ENCODE data around the gene STK32B. TPM values are rescaled to one million over a fixed set of nuclear protein-coding genes. Genes with fewer than 3 reads are reported as not detected.

Gene STK32B
- total and polyA plus RNA-seq, 2 donors (not counting 1 experiment from before 2014, with no cell fraction given) = 0.22 to 0.30 TPM

DNA sequence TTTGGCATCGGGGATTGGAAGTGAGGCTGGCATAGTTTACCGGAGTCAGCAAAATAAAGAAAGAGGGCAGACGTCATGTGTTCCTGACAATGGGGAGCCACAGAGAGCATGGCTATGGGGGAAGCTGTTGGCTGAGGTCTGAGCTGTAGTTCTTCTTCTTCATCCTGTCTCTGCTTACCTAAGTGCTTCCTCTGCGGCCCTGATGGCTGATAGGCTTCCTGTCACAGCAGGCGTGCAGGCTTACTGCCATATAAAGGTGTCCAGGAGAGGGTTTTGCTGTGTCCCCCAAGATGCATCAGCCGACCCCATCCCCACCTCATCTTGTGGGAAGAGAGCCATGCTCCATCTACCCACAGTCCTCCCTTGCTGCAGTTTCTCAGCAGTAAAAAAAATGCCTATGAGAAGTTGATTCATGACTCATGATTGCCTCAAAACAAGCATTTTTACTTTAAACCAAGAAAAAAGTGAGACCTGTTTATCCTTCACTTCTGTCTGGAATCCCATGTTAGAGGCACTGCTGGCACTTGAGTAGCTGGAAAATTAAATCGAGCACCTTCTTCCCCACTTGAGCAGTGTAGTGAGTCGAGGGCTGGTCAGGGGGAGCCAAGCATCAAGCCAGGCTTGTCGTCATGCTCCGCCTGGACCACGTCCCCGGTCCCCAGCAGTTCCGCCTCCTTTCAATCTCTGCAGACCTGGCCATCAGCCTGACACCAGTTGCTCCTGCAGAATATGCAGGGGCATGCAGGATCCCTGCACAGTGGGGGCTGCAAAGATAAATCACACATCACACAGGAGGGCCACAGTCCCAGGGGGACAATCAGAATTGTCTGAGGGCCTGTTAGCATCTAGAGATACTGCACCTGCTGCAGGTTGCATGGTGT is 419.3 kb downstream of the STK32B start:
- Histone ChIP-seq H3K36me3 (replicated peaks in 1 of 2; ENCODE audit: control extremely low read depth in 1 of 2, control insufficient read depth in 1 of 2, extremely low read depth in 1 of 2, insufficient read depth in 2 of 2, low read length in 1 of 2) (no peaks in the 10 kb centered on the region), H3K9ac (ENCODE audit: low read length) (no peak overlapping the region), H4K20me1 (ENCODE audit: control insufficient read depth, insufficient read depth, low read length, poor library complexity, severe bottlenecking) (no peaks in the 10 kb centered on the region), H3K79me2 (ENCODE audit: control insufficient read depth, insufficient read depth, low read length) (no peaks in the 10 kb centered on the region), H3K27ac (ENCODE audit: low read length in 2 of 2) (no peak overlapping the region), H3K27me3 (replicated peaks in 1 of 4; ENCODE audit: control extremely low read depth in 1 of 4, control insufficient read depth in 3 of 4, insufficient read depth in 4 of 4, low read length in 3 of 4) (no peaks in the 10 kb centered on the region), H3K9me3 (ENCODE audit: control extremely low read depth in 1 of 3, control insufficient read depth in 2 of 3, insufficient read depth in 1 of 3, low read length in 2 of 3) (peaks cover 0 to 12% (median 0%) of the 10 kb centered on the region in 3 donors), H3K4me2 (replicated peaks; ENCODE audit: low read depth, low read length, poor library complexity, severe bottlenecking) (no peak overlapping the region), H3K4me3 (ENCODE audit: control extremely low read depth in 1 of 5, extremely low read depth in 1 of 5, insufficient read depth in 1 of 5, low read depth in 2 of 5, low read length in 4 of 5) (no peak overlapping the region), H3K4me1 (ENCODE audit: control insufficient read depth in 2 of 2, insufficient read depth in 2 of 2, low read length in 2 of 2) (no peaks in the 10 kb centered on the region), H2AFZ (ENCODE audit: insufficient read depth, low read depth, low read length, poor library complexity, severe bottlenecking) (no peak overlapping the region)
- no peak for TF ChIP-seq EZH2 (IDR thresholded peaks at IDR 0.05; ENCODE audit: borderline replicate concordance, insufficient read depth, low read depth, low read length, poor library complexity, severe bottlenecking)
- intact Hi-C loops (cut with micrococcal nuclease) = no loop called here
- Mint-ChIP-seq H3K27me3 (no peaks in the 10 kb centered on the region), H3K4me1 (no peaks in the 10 kb centered on the region), H3K27ac (no peak overlapping the region), H3K9me3 (ENCODE audit: insufficient read depth) (no peaks in the 10 kb centered on the region), H3K4me3 (no peak overlapping the region)
- ChIA-PET CTCF (no interaction called here), POLR2A (no interaction called here)
- 90% methylated on average over 12 of the region's 13 CpGs for WGBS (ENCODE audit: insufficient coverage)
- DNase-seq (no peak), ATAC-seq (ENCODE audit: low read depth) (no peak)

- H4K20me1 ChIP-seq (ENCODE audit: control insufficient read depth, insufficient read depth, low read length, poor library complexity, severe bottlenecking) = no peaks in the 10 kb centered on the region
- POLR2A ChIA-PET = no interaction called here
- H3K79me2 ChIP-seq (ENCODE audit: control insufficient read depth, insufficient read depth, low read length) = no peaks in the 10 kb centered on the region
- no peak overlapping the region for H3K9ac ChIP-seq (ENCODE audit: low read length)
- Mint-ChIP-seq H3K4me3 (no peak overlapping the region), H3K4me1 (no peaks in the 10 kb centered on the region), H3K9me3 (ENCODE audit: insufficient read depth) (no peaks in the 10 kb centered on the region), H3K27me3 (no peaks in the 10 kb centered on the region), H3K27ac (no peak overlapping the region)
- H3K4me2 ChIP-seq (replicated peaks; ENCODE audit: low read depth, low read length, poor library complexity, severe bottlenecking) = no peak overlapping the region
- no peak overlapping the region for H2AFZ ChIP-seq (ENCODE audit: insufficient read depth, low read depth, low read length, poor library complexity, severe bottlenecking)
- DNase-seq (no peak), ATAC-seq (ENCODE audit: low read depth) (no peak)
- H3K9me3 ChIP-seq (ENCODE audit: control extremely low read depth in 1 of 3, control insufficient read depth in 2 of 3, insufficient read depth in 1 of 3, low read length in 2 of 3) = peaks cover 0 to 12% (median 0%) of the 10 kb centered on the region in 3 donors
- H3K27me3 ChIP-seq (replicated peaks in 1 of 4; ENCODE audit: control extremely low read depth in 1 of 4, control insufficient read depth in 3 of 4, insufficient read depth in 4 of 4, low read length in 3 of 4) = no peaks in the 10 kb centered on the region
- no peak overlapping the region for H3K4me3 ChIP-seq (ENCODE audit: control extremely low read depth in 1 of 5, extremely low read depth in 1 of 5, insufficient read depth in 1 of 5, low read depth in 2 of 5, low read length in 4 of 5)
- no peaks in the 10 kb centered on the region for H3K36me3 ChIP-seq (replicated peaks in 1 of 2; ENCODE audit: control extremely low read depth in 1 of 2, control insufficient read depth in 1 of 2, extremely low read depth in 1 of 2, insufficient read depth in 2 of 2, low read length in 1 of 2)
- intact Hi-C loops (cut with micrococcal nuclease) = no loop called here
- WGBS (ENCODE audit: insufficient coverage) = 99% methylated on average over 5 of the region's 7 CpGs
- CTCF ChIA-PET = no interaction called here
- H3K4me1 ChIP-seq (ENCODE audit: control insufficient read depth in 2 of 2, insufficient read depth in 2 of 2, low read length in 2 of 2) = no peaks in the 10 kb centered on the region
- TF ChIP-seq CTCF (IDR thresholded peaks at IDR 0.05) = no peak
- TF ChIP-seq EZH2 (IDR thresholded peaks at IDR 0.05; ENCODE audit: borderline replicate concordance, insufficient read depth, low read depth, low read length, poor library complexity, severe bottlenecking) = no peak
- H3K27ac ChIP-seq (ENCODE audit: low read length in 2 of 2) = no peak overlapping the region
Measured at GRCh38 chr4:5471206-5471605, 419.9 kb downstream of the STK32B start.
